ENCODE data around the gene YOD1.

GRCh38 chr1:207070811-207071210 lies 19.8 kb upstream of the YOD1 start:
- TF ChIP-seq, protein P1, sequence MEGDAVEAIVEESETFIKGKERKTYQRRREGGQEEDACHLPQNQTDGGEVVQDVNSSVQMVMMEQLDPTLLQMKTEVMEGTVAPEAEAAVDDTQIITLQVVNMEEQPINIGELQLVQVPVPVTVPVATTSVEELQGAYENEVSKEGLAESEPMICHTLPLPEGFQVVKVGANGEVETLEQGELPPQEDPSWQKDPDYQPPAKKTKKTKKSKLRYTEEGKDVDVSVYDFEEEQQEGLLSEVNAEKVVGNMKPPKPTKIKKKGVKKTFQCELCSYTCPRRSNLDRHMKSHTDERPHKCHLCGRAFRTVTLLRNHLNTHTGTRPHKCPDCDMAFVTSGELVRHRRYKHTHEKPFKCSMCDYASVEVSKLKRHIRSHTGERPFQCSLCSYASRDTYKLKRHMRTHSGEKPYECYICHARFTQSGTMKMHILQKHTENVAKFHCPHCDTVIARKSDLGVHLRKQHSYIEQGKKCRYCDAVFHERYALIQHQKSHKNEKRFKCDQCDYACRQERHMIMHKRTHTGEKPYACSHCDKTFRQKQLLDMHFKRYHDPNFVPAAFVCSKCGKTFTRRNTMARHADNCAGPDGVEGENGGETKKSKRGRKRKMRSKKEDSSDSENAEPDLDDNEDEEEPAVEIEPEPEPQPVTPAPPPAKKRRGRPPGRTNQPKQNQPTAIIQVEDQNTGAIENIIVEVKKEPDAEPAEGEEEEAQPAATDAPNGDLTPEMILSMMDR (conservative IDR thresholded peaks at IDR 0.05; ENCODE audit: low read depth, low read length), result no peak
- TF ChIP-seq POLR2A (IDR thresholded peaks at IDR 0.05; ENCODE audit: low read depth, low read length) (no peak), CHD1 (IDR thresholded peaks at IDR 0.05; ENCODE audit: low read depth, low read length) (no peak), USF2 (IDR thresholded peaks at IDR 0.05; ENCODE audit: low read depth, low read length) (no peak), RAD21 (IDR thresholded peaks at IDR 0.05; ENCODE audit: low read length) (no peak), CEBPB (IDR thresholded peaks at IDR 0.05; ENCODE audit: low read depth, low read length) (no peak), MAFK (IDR thresholded peaks at IDR 0.05; ENCODE audit: low read depth, low read length) (no peak), RCOR1 (IDR thresholded peaks at IDR 0.05; ENCODE audit: insufficient replicate concordance, low read length) (no peak), NFE2L2 (IDR thresholded peaks at IDR 0.05; ENCODE audit: low read depth, low read length) (no peak), FOS (IDR thresholded peaks at IDR 0.05; ENCODE audit: low read depth, low read length) (no peak), RFX5 (IDR thresholded peaks at IDR 0.05; ENCODE audit: low read depth, low read length) (no peak)

All from IMR-90 (cell line).